GM18520 (cell line): ENCODE results near the gene CCDC69.
"Not testable (repeated sequence)": the region's sequence is repeated elsewhere in the genome, so short reads cannot be mapped to it uniquely, and the experiment has no call there.

Source experiments
- ATAC-seq: cut with Tn5 transposase; IDR thresholded peaks from one replicate; pipeline ENCODE4 v1.9.1; 2021; ENCODE audit not compliant: unreplicated experiment

CCDC69 gene

GRCh38 chr5:151245680-151246219 is 21.9 kb upstream of the CCDC69 start:
- ATAC-seq, result no peak

GRCh38 chr5:151244206-151244605 is 20.3 kb upstream of the CCDC69 start:
- no peak for ATAC-seq

GRCh38 chr5:151243564-151243963 is 19.7 kb upstream of the CCDC69 start:
- no peak for ATAC-seq

- ATAC-seq, result no peak
These were observed 19.2 kb upstream of the CCDC69 start for GRCh38 chr5:151243127-151243526.

GRCh38 chr5:151240924-151241635 is 17.2 kb upstream of the CCDC69 start:
- ATAC-seq, result no peak

- not testable (repeated sequence) for ATAC-seq
These were observed 16.5 kb upstream of the CCDC69 start for GRCh38 chr5:151240268-151240835.

GRCh38 chr5:151239237-151239861 is 15.5 kb upstream of the CCDC69 start:
- ATAC-seq, result peak; percentile 36

GRCh38 chr5:151238303-151238741 is 14.4 kb upstream of the CCDC69 start:
- ATAC-seq, result no peak

- no peak for ATAC-seq
These were observed 13.8 kb upstream of the CCDC69 start for GRCh38 chr5:151237685-151238084.

- no peak for ATAC-seq
These were observed 13.0 kb upstream of the CCDC69 start for GRCh38 chr5:151236888-151237287.

GRCh38 chr5:151235239-151235571 is 11.3 kb upstream of the CCDC69 start:
- ATAC-seq, result not testable (repeated sequence)

- ATAC-seq, result peak; percentile 52
These were observed 10.8 kb upstream of the CCDC69 start for GRCh38 chr5:151234476-151235238.

- ATAC-seq, result peak; percentile 66
These were observed 9.8 kb upstream of the CCDC69 start for GRCh38 chr5:151233616-151234085.

GRCh38 chr5:151231359-151231758 is 7.5 kb upstream of the CCDC69 start:
- ATAC-seq, result no peak

- ATAC-seq, result no peak
These were observed 6.3 kb upstream of the CCDC69 start for GRCh38 chr5:151230048-151230680.

GRCh38 chr5:151228986-151229385 is 5.1 kb upstream of the CCDC69 start:
- ATAC-seq, result no peak

- no peak for ATAC-seq
These were observed 4.1 kb upstream of the CCDC69 start for GRCh38 chr5:151227918-151228447.

GRCh38 chr5:151225475-151225874 is 1.6 kb upstream of the CCDC69 start:
- ATAC-seq, result no peak

- ATAC-seq, result no peak
These were observed 1.2 kb upstream of the CCDC69 start for GRCh38 chr5:151225071-151225470.

GRCh38 chr5:151224372-151224771 is 480 bp upstream of the CCDC69 start:
- ATAC-seq, result peak; percentile 27
